CD4-positive, alpha-beta T cell treated with Interleukin-15 for 4 hours (primary cell): ENCODE data around the gene GALNTL6.
"Not testable (repeated sequence)": the region's sequence is repeated elsewhere in the genome, so short reads cannot be mapped to it uniquely, and the experiment has no call there.

Experiments used
- DNase-seq: peaks from one replicate; pipeline ENCODE4 v3.0.0-alpha.2; 2020; ENCODE audit warnings: low spot score

Gene GALNTL6

GRCh38 chr4:172869621-172870268 is 1056.5 kb downstream of the GALNTL6 start:
- DNase-seq = no peak

DNA sequence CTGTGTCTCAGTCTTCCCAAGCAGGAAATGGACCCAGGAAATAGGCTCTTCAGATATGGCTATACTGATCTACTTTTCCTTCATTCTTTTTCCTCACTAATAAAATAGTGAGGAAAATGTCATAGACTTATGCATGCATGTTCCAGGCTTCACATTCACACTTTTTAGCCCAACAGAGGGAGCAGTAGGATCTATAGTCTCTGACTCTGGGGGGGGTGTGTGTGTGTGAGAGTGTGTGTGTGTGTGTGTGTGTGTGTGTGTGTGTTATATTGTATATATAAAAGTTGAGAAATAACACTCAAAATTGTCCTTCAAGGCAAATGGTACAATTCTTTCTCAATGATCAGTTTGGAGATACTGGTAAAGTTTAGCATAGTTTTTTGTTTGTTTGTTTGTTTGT is 1058.2 kb downstream of the GALNTL6 start:
- DNase-seq = no peak

GRCh38 chr4:172874944-172875343 is 1061.7 kb downstream of the GALNTL6 start:
- DNase-seq = no peak

- DNase-seq = no peak
Observed at GRCh38 chr4:172876394-172876793, 1063.2 kb downstream of the GALNTL6 start.

- DNase-seq = no peak
Observed at GRCh38 chr4:172881645-172882044, 1068.4 kb downstream of the GALNTL6 start.

DNA sequence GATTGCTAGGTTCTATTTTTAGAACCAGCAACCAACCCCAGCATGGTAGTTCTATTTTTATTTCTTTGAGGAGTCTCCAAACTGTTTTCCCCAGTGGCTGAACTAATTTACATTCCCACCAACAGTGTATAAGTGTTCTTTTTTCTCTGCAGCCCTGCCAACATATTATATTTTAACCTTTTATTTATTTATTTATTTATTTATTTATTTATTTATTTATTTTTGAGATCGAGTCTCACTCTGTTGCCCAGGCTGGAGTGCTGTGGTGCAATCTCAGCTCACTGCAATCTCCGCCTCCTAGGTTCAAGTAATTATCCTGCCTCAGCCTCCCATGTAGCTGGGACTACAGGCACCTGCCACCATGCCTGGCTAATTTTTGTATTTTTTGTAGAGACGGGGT is 1074.2 kb downstream of the GALNTL6 start:
- not testable (repeated sequence) for DNase-seq

DNA sequence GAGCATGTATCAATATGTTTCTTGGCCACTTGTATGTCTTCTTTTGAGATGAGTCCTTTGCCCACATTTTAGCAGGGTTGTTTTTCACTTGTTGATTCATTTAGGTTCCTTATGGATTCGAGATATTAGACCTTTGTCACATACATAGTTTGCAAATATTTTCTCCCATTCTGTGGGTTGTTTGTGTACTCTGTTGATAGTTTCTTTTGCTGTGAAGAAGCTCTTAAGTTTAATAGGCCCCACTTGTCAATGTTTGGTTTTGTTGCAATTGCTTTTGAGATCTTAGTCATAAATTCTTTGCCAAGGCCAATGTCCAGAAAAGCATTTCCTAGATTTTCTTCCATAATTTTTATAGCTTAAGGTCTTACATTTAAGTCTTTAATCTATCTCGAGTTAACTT is 1074.8 kb downstream of the GALNTL6 start:
- DNase-seq = no peak

GRCh38 chr4:172892300-172892699 is 1079.1 kb downstream of the GALNTL6 start:
- no peak for DNase-seq

GRCh38 chr4:172895699-172896098 is 1082.5 kb downstream of the GALNTL6 start:
- no peak for DNase-seq

- no peak for DNase-seq
Observed at GRCh38 chr4:172897046-172897445, 1083.8 kb downstream of the GALNTL6 start.

GRCh38 chr4:172898715-172899114 is 1085.5 kb downstream of the GALNTL6 start:
- DNase-seq = no peak

- no peak for DNase-seq
Observed at GRCh38 chr4:172899861-172900260, 1086.7 kb downstream of the GALNTL6 start.

DNA sequence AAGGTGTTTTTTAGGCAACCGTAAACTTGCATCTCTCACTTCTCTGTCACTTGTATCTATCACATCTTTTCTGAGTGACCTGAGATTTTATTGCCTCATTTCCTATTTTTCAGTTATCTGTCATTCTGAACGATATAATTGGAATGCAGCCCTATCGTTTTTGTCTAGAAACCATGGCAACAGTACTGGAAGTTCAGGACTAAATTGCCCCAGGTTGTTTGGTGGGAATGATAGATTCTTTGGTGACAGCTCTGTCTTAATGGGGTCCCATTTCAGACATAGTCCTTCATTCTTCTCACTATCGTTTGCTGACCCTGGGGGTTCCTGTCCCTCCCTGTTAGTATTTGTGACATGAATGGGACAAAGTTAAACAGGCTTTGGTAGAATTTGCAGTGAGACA is 1087.7 kb downstream of the GALNTL6 start:
- no peak for DNase-seq

DNA sequence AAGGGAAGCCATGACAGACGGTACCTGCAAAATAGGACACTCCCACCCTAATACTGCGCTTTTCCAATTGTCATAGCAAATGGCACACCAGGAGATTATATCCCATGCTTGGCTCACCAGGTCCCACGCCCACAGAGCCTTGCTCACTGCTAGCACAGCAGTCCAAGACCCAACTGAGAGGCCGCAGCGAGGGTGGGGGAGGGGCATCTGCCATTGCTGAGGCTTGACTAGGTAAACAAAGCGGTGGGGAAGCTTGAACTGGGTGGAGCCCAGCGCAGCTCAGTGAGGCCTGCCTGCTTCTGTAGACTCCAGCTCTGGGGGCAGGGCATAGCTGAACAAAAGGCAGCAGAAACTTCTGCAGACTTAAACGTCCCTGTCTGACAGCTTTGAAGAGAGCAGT is 1099.3 kb downstream of the GALNTL6 start:
- not testable (repeated sequence) for DNase-seq

- not testable (repeated sequence) for DNase-seq
Observed at GRCh38 chr4:172917403-172917802, 1104.2 kb downstream of the GALNTL6 start.

- no peak for DNase-seq
Observed at GRCh38 chr4:172919269-172919668, 1106.1 kb downstream of the GALNTL6 start.

- no peak for DNase-seq
Observed at GRCh38 chr4:172927096-172927814, 1114.1 kb downstream of the GALNTL6 start.

GRCh38 chr4:172928347-172928746 is 1115.1 kb downstream of the GALNTL6 start:
- no peak for DNase-seq

DNA sequence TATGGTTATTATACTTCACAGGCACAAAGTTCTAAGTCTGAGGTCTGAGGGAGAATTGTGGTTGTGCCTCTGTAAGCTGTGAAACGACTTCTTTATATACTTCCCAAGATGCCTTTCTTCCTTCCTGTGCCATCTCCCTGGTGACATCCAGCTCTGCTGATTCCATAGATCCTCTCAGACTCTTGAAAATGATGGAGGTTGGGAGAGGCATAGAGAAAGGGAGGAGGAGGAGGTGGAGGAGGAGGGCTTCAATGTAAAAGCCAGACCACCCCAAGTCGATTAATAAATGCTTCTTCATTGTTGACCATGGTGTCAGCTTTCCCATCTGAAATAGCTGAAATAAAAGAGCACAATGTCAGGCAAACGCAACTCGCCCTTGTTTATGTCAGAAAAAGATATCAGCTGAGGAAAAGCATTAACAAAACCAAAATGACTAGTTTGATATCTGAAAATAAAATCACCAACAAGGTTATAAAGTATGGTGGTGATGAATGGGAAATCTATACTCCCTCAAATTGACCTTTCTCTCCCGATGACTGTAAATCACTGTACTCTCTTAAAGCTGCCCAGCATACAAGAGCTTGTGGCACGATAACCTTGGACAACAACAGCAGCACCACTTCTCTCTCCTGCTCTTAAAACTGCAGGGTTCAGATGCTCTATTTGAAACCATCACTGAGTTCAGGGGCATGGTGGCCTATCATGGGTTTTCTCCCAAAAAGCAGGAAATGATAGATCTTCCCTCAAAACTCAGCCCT is 1125.0 kb downstream of the GALNTL6 start:
- DNase-seq = no peak

GRCh38 chr4:172938870-172939269 is 1125.7 kb downstream of the GALNTL6 start:
- no peak for DNase-seq

- no peak for DNase-seq
Observed at GRCh38 chr4:172942840-172943239, 1129.6 kb downstream of the GALNTL6 start.

- DNase-seq = no peak
Observed at GRCh38 chr4:172945611-172946010, 1132.4 kb downstream of the GALNTL6 start.

GRCh38 chr4:172946503-172946902 is 1133.3 kb downstream of the GALNTL6 start:
- no peak for DNase-seq
